CD4-positive, alpha-beta T cell treated with Interleukin-21 for 1 hour (primary cell): Measurements from ENCODE around the gene CNTN4.

Source experiments
- DNase-seq: peaks from one replicate; pipeline ENCODE4 v3.0.0-alpha.2; 2020

CNTN4 gene

GRCh38 chr3:2823031-2823430 is 724.4 kb downstream of the CNTN4 start:
- DNase-seq: no peak

GRCh38 chr3:2823437-2824211 is 725.0 kb downstream of the CNTN4 start:
- DNase-seq: no peak

- no peak for DNase-seq
These were observed 727.4 kb downstream of the CNTN4 start for GRCh38 chr3:2826036-2826435.

GRCh38 chr3:2826453-2826852 is 727.8 kb downstream of the CNTN4 start:
- no peak for DNase-seq

- DNase-seq: no peak
These were observed 738.6 kb downstream of the CNTN4 start for GRCh38 chr3:2837239-2837638.

- DNase-seq: no peak
These were observed 739.2 kb downstream of the CNTN4 start for GRCh38 chr3:2837910-2838309.

GRCh38 chr3:2838546-2839157 is 740.0 kb downstream of the CNTN4 start:
- no peak for DNase-seq

- DNase-seq: no peak
These were observed 741.2 kb downstream of the CNTN4 start for GRCh38 chr3:2839876-2840275.

- no peak for DNase-seq
These were observed 748.6 kb downstream of the CNTN4 start for GRCh38 chr3:2847062-2847841.

- no peak for DNase-seq
These were observed 750.4 kb downstream of the CNTN4 start for GRCh38 chr3:2849092-2849491.

GRCh38 chr3:2850701-2851100 is 752.0 kb downstream of the CNTN4 start:
- no peak for DNase-seq

GRCh38 chr3:2851361-2851760 is 752.7 kb downstream of the CNTN4 start:
- no peak for DNase-seq

- no peak for DNase-seq
These were observed 753.2 kb downstream of the CNTN4 start for GRCh38 chr3:2851835-2852234.

- DNase-seq: no peak
These were observed 755.0 kb downstream of the CNTN4 start for GRCh38 chr3:2853651-2854050.

GRCh38 chr3:2856138-2857133 is 757.8 kb downstream of the CNTN4 start:
- DNase-seq: peak; percentile 8

- DNase-seq: no peak
These were observed 762.0 kb downstream of the CNTN4 start for GRCh38 chr3:2860626-2861025.

GRCh38 chr3:2861120-2861519 is 762.5 kb downstream of the CNTN4 start:
- no peak for DNase-seq

- DNase-seq: no peak
These were observed 763.3 kb downstream of the CNTN4 start for GRCh38 chr3:2861920-2862319.

GRCh38 chr3:2862366-2862765 is 763.7 kb downstream of the CNTN4 start:
- no peak for DNase-seq

- DNase-seq: no peak
These were observed 764.5 kb downstream of the CNTN4 start for GRCh38 chr3:2863127-2863526.

- no peak for DNase-seq
These were observed 771.2 kb downstream of the CNTN4 start for GRCh38 chr3:2869905-2870304.

- no peak for DNase-seq
These were observed 772.2 kb downstream of the CNTN4 start for GRCh38 chr3:2870724-2871333.
